Right renal pelvis (tissue), 4 donors: ENCODE results near the gene ATG16L2. TPM values are rescaled to one million over a fixed set of nuclear protein-coding genes. Genes with fewer than 3 reads are reported as not detected.
"Not testable (repeated sequence)": the region's sequence is repeated elsewhere in the genome, so short reads cannot be mapped to it uniquely, and the experiment has no call there.

Experiments used
- DNase-seq, 4 donors: peaks; one replicate each; pipeline ENCODE4 v3.0.0-alpha.2; 2013; ENCODE audit warnings: low read depth in 4 of 4, low spot score in 3 of 4, missing footprints in 1 of 4
- polyA plus RNA-seq, 4 donors: library from polyadenylated mRNA; unstranded; fragments of 120-200 nt; gene quantifications; one replicate each; pipeline ENCODE4 v1.2.1, GENCODE V29; 2013; ENCODE audit not compliant: insufficient read length in 4 of 4

ATG16L2 gene
- polyA plus RNA-seq, 4 donors = 26.6 to 31.3 (median 28.6) TPM

GRCh38 chr11:72778535-72779494 is 35.4 kb upstream of the ATG16L2 start:
- peak in 1 of 4 donors; percentile 53 for DNase-seq

DNA sequence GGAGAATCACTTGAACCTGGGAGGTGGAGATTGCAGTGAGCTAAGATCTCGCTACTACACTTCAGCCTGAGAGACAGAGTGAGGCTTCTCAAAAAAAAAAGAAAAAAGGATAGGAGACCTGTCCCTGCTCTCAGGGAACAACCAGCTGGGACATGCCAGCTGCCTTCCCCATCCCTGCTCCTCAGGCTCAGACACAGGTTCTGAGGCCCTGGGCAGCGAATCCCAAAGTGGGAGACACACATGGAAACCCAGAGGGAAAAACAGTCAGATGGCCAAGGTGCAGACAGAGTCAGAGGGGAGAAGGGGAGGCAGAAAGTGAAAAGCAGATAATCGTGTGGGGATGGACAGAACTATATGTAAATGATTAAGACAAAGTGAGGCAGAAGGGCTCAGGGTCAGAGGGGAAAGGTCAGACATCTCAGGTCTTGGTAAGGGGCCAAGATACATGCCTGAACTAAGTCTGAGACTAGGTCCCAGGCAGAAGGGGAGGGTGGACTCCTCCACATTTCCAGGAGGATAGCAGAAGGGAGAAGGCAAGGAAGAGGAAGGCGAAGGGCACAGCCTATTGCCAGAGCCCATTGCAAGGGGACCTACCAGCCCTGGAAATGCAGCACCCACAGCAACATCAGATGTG is 34.6 kb upstream of the ATG16L2 start:
- DNase-seq = no peak

DNA sequence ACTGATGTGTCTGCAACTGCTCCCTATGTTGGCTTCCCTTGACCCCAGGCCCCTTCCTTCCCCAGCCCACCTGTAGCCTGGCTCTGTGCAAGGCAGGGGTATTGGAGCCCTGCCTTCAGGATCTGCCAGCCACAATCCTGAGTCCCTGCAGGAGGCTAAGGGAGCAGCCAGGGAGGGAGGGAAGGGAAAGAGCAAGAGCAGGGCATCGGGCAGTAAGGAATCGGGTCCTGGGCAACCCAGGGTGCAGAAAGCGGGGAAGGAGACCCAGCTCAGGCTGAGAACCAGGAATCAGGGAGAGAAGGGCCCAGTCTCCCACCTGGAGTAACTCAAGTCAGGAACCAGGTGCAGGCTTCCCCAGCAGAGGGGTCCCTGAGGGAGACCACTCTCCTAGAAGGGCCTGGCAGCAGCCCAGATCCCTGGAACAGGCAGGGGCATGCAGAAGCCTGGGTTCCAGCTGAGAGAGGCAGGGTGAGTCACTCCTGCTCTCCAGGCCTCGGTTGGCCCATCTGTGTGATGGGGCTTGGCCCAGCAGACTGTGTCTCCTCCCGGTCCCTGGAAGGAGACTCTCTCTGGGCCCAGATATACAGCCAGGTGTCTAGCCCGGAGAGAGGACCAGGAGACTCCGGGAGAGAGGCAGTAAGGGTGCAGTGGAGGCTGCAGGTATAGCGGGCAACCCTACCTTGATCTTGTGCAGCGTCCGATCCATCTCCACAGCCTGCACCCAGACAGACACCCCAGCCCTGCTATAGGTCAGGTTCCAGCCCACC is 33.7 kb upstream of the ATG16L2 start:
- DNase-seq = no peak

GRCh38 chr11:72781063-72781312 is 33.2 kb upstream of the ATG16L2 start:
- no peak for DNase-seq

DNA sequence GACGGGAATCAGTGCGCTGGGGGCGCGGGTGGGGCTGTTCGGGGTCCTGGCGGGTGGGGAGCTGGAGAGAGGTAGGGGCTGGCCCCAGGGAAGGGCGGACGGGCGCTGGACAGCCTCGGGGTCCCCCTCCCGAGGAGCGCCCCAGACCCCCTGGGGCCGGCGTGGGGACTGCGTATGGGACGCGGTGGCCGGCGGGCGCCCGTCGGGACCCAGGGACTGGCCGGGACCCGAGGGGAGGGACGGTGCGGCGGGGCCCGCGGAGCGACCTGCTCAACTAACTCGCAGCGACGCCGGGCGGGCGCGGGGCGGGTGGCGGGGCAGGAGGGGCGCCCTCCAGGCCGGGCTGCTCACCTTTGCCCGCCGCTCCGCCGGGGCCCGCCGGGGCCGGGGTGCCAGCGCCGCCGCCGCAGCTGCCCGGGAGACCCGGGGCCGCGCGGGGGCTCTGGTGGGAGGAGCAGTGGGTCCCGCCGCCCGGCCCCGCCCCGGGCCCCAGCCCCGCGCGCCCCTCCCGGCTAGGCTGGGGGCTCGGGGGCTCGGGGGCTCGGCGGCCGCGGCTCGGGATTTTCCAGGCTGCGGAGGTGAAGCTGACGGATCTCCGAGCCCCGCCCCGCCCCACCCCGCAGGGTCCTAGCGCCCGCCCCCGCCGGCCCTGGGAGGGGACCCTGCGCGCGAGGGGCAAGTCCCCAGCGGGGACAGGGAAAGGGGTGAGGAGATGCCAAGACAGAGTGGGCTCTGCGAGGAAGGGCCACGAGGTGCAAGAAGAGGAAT is 32.7 kb upstream of the ATG16L2 start:
- DNase-seq = no peak

- DNase-seq = no peak
These were observed 31.9 kb upstream of the ATG16L2 start for GRCh38 chr11:72782081-72782920.

DNA sequence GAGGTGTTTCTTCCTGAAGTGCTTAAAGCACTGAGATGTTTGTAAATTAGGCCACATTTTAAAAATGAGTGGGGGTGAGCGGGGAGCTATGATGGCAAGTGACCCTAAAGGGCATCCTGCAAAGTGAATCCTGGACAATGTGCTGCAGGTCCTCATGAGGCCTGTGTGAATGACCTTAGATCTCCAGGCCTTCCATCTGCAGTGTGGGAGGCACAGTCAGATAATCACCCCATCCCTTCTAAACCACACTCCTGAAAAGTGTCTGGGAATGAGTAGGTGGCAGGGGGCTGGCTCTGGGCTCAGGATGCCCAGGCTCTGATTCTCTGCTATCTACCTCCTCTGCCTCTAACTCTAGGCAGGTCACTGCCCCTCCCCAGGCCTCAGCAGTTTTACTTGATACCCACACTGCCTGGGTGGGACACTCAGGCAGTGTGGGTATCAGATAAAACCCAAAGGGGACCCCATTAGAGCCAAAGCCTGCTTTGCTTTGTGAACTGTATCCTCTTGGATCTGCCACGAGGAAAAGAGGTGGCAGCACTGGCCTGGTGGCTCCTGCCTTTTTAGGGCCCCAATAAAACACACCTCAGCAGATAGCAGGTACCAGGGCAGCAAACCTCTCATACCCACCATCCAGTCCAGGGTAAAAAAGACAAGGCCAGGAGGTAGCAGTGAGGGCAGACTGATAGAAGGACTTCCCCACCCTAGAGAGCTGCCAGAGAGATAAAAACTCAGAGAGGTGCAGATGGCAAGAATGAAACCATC is 30.9 kb upstream of the ATG16L2 start:
- DNase-seq = no peak

DNA sequence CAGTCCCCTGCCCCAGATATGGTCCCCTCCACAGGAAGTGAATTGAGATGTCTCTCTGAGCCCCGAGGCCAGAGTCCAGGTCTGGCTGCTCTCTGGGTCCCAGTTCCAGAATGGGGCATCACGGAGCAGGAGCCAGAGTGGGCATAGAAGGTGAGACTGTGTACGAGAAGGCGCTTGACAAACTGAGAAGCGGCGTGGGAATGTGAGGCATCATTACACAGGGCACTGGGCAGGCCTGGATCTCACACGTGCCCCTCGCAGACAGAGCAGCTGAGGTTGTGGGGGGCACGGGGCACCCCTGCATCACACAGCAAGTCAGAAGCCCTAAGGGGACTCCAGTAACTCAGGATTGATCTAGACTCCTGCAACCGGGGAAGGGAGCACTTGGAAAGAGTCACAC is 29.5 kb upstream of the ATG16L2 start:
- no peak for DNase-seq

DNA sequence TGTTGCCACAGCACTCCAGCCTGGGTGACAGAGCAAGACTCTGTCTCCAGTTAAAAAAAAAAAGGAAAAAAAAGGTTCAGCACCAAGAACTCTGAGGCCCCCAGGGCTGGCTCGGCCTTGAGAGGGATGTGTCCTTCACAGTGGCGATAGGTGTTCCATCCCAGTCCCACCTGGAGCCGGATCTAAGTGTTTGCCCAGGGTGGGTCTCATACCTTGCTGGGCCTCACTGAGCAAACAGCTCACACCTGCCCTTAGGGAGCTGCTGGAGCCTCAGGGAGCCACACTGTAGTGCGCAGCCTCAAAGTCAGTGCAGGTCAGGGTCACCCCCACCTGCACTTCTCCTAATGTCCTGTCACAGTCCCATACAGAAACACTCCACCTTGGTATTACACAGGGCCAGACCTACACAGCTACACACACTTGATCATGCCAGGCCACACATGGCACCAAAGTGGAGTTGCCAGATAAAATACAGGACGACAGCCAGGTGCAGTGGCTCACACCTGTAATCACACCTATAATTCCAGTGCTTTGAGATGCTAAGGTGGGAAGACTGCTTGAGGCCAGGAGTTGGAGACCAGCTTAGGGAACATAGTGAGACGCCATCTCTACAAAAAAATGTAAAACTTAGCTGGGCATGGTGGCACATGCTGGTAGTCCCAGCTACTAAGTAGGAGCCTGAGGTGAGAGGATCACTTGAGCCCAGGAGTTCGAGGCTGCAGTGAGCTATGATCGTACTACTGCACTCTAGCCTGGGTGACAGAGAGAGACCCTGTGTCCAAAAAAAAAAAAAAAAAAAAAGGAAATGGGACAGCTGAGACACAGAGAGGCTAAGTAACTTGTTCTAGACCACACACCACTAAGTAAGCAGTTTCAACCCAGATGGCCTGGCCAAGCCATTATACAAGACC is 27.7 kb upstream of the ATG16L2 start:
- no peak for DNase-seq

- no peak for DNase-seq
These were observed 26.8 kb upstream of the ATG16L2 start for GRCh38 chr11:72787216-72788104.

DNA sequence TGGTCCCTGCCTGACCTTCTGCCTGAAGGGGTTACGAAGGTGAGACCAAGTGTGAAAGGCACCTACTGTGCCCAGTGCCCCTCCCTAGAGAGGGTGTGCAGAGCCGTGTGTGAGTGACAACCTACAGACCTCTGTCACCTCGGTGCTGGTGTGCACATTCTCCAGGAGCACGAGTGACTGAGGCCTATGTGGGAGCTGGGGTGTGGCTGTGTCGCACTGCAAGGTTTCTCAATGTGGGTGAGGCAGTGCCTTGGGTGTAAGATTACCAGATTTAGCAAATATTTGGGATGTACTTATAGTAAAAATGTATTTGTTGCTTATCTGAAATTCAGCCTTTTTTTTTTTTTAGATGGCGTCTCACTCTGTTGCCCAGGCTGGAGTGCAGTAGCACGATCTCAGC is 26.0 kb upstream of the ATG16L2 start:
- no peak for DNase-seq

- no peak for DNase-seq
These were observed 24.6 kb upstream of the ATG16L2 start for GRCh38 chr11:72789493-72790131.

DNA sequence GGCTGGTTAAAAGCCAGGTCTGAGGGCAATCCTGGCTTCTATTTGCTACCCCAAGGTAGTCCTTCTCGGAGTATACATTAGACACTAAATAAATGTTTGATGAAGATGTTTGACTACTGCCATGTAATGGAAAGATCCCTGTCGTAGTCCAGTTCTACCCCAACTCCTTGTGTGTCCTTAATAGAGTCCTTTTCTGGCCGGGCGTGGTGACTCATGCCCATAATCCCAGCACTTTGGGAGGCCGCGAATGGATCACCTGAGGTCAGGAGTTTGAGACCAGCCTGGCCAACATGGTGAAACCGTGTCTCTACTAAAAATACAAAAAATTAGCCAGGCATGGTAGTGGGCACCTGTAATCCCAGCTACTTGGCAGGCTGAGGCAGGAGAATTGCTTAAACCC is 23.0 kb upstream of the ATG16L2 start:
- not testable (repeated sequence) for DNase-seq

DNA sequence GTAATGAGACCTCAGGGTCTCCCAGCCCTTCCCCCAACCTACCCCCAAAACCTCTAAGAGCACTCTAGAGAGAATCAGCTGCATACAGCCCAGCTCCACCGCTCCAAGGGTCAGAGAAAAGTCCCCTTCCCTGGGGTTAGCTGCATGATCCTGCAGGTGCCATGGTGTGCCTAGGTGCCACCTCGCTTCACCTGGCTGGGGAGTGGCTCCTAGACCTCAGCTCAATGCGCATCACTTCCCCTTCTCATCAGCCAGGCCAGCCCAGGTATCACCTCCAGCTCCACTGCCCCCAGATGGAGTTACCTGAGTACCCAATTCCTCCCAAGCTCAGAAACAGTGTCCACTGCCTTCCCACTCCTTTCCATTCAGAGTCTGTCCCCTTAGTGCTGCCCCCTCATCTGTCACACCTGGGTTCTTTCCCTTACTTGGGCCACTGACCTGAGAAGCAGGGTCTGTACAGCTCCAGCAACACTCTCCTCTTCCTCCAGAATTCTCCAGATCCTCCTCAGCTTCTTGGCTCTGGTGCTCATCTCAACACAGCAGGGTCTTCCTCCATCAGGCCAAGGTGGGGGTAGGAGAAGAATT is 21.7 kb upstream of the ATG16L2 start:
- no peak for DNase-seq

DNA sequence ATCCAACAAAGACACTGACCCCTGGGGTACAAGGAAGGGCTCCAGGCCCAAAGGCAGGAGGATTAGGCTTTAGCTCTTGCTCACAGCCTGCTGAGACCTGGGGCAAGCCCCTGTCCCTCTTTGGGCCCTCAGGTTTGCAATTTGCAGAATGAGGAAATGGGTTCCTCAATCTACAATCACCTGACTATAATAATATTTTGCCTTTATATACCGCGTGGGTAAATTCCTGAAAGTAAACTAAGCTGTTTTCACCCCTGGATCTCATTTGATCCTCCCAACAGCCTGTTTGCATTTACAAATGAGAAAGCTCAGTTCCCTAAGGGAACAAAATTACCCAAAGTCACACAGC is 21.2 kb upstream of the ATG16L2 start:
- no peak for DNase-seq
